Mesenchymal stem cell (in vitro differentiated cells and primary cell): Measurements from ENCODE around the gene GAMT.
A peak's percentile ranks its signal among the peaks of the same experiment; 100 is the strongest.

ENCODE experiments used
- DNase-seq: peaks from one replicate; pipeline ENCODE4 v3.0.0-alpha.2; 2013
- H2AFZ ChIP-seq: one replicate; pipeline ENCODE4 v1.6.1; 2013; ENCODE audit warnings: low read depth, mild to moderate bottlenecking, control low read depth, inconsistent platforms, low read length, moderate library complexity
- H2AK5ac ChIP-seq: 2 replicates; pipeline ENCODE4 v1.6.1; 2013; ENCODE audit warnings: low read length, moderate library complexity, mild to moderate bottlenecking, inconsistent platforms; ENCODE audit not compliant: severe bottlenecking
- H2BK120ac ChIP-seq: one replicate; pipeline ENCODE4 v1.6.1; 2013; ENCODE audit warnings: low read depth, mild to moderate bottlenecking, inconsistent platforms, low read length, moderate library complexity
- H2BK12ac ChIP-seq, 2 experiments: one replicate each; pipeline ENCODE4 v1.6.1; 2013; ENCODE audit warnings: inconsistent platforms in 2 of 2, low read length in 2 of 2, mild to moderate bottlenecking in 2 of 2, moderate library complexity in 2 of 2, control low read depth in 1 of 2
- H2BK15ac ChIP-seq: one replicate; pipeline ENCODE4 v1.6.1; 2013; ENCODE audit warnings: mild to moderate bottlenecking, low read depth, inconsistent platforms; ENCODE audit not compliant: poor library complexity, severe bottlenecking
- H2BK5ac ChIP-seq: 2 replicates; pipeline ENCODE4 v1.6.1; 2013; ENCODE audit warnings: low read depth, mild to moderate bottlenecking, low read length, control low read depth, inconsistent platforms; ENCODE audit not compliant: poor library complexity, severe bottlenecking
- H3K14ac ChIP-seq, 2 experiments: one replicate each; pipeline ENCODE4 v1.6.1; 2013; ENCODE audit warnings: inconsistent platforms in 2 of 2, low read length in 2 of 2, control low read depth in 1 of 2, mild to moderate bottlenecking in 1 of 2, moderate library complexity in 1 of 2
- H3K18ac ChIP-seq, 2 experiments: one replicate each; pipeline ENCODE4 v1.6.1; 2013; ENCODE audit warnings: inconsistent platforms in 2 of 2, low read length in 2 of 2, control low read depth in 1 of 2, low read depth in 1 of 2, mild to moderate bottlenecking in 1 of 2
- H3K23ac ChIP-seq, 2 experiments: one replicate each; pipeline ENCODE4 v1.6.1; 2013; ENCODE audit warnings: inconsistent platforms in 2 of 2, low read length in 2 of 2, mild to moderate bottlenecking in 2 of 2, moderate library complexity in 2 of 2, control low read depth in 1 of 2
- H3K27ac ChIP-seq: 2 replicates; pipeline ENCODE4 v1.5.1; 2013; ENCODE audit warnings: mild to moderate bottlenecking, moderate library complexity, low read length, control low read depth, inconsistent platforms; ENCODE audit not compliant: poor library complexity, severe bottlenecking
- H3K27me3 ChIP-seq, 2 experiments: 2 replicates each; pipeline versions ENCODE4 v1.6.1 to v1.7.0; 2013; ENCODE audit warnings: low read length in 2 of 2, mild to moderate bottlenecking in 2 of 2, moderate library complexity in 2 of 2, control low read depth in 1 of 2, inconsistent platforms in 1 of 2; ENCODE audit not compliant: control insufficient read depth in 1 of 2, insufficient read depth in 1 of 2
- H3K36me3 ChIP-seq, 2 experiments: 2 replicates each; pipeline versions ENCODE4 v1.6.1 to v1.7.0; 2013; ENCODE audit warnings: low read length in 2 of 2, control low read depth in 1 of 2, inconsistent platforms in 1 of 2, low read depth in 1 of 2, mild to moderate bottlenecking in 1 of 2; ENCODE audit not compliant: insufficient read depth in 2 of 2, control insufficient read depth in 1 of 2
- H3K4ac ChIP-seq, 2 experiments: one replicate each; pipeline ENCODE4 v1.6.1; 2013; ENCODE audit warnings: inconsistent platforms in 2 of 2, low read length in 2 of 2, mild to moderate bottlenecking in 2 of 2, moderate library complexity in 2 of 2, control low read depth in 1 of 2, low read depth in 1 of 2
- H3K4me1 ChIP-seq: 2 replicates; pipeline ENCODE4 v1.6.1; 2013; ENCODE audit warnings: low read depth, low read length, control low read depth; ENCODE audit not compliant: control insufficient read depth, insufficient read depth
- H3K4me2 ChIP-seq: 2 replicates; pipeline ENCODE4 v1.6.1; 2013; ENCODE audit warnings: low read length, mild to moderate bottlenecking, inconsistent platforms; ENCODE audit not compliant: poor library complexity, severe bottlenecking
- H3K4me3 ChIP-seq, 2 experiments: 2 replicates each; pipeline versions ENCODE4 v1.5.1 to v1.7.0; 2013; ENCODE audit warnings: low read length in 2 of 2, mild to moderate bottlenecking in 2 of 2, control low read depth in 1 of 2, low read depth in 1 of 2; ENCODE audit not compliant: insufficient read depth in 1 of 2
- H3K79me1 ChIP-seq: replicated peaks from 2 replicates; pipeline ENCODE4 v1.6.1; 2013; ENCODE audit warnings: mild to moderate bottlenecking, control low read depth, low read length, inconsistent platforms; ENCODE audit not compliant: poor library complexity, severe bottlenecking
- H3K9ac ChIP-seq: 2 replicates; pipeline ENCODE4 v1.7.0; 2013; ENCODE audit warnings: mild to moderate bottlenecking, low read length, moderate library complexity
- H3K9me3 ChIP-seq: 2 replicates; pipeline ENCODE4 v1.7.0; 2013; ENCODE audit warnings: mild to moderate bottlenecking, low read length; ENCODE audit not compliant: control insufficient read depth
- H4K8ac ChIP-seq: one replicate; pipeline ENCODE4 v1.6.1; 2013; ENCODE audit warnings: inconsistent platforms, mild to moderate bottlenecking, low read length, moderate library complexity
- H4K91ac ChIP-seq: one replicate; pipeline ENCODE4 v1.6.1; 2013; ENCODE audit warnings: mild to moderate bottlenecking, low read length, inconsistent platforms
- WGBS: methylation state at CpG from one replicate; pipeline ENCODE4 v1.1.7; 2013; ENCODE audit warnings: mixed read lengths; 5-methylcytosine and 5-hydroxymethylcytosine counted together

The GAMT gene

DNA sequence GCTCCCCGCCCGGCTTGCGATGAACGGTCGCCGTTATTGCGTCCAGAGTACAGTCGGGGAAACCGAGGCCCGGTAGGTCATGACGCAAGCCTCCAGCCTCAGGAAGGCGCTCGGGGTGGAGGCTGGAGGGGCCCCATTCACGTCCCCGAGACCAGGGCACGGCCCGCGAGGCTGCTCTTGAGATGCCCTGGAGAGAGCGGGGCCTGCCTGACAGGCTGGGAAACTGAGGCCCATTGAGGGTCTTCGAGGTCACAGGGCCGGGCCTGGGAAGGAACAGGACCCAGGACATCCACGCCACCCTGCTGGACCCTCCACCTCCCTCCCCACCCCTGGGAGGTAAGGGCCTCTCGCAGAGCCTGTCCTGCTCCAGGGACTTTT lies 17.3 kb downstream of the GAMT start:
- Histone ChIP-seq H3K27me3 (no peaks in the 10 kb centered on the region), H2BK5ac (no peak overlapping the region), H3K79me1 (peaks cover 33% of the 10 kb centered on the region), H3K9ac (peak overlapping the region; percentile 96), H3K23ac (no peak overlapping the region), H3K9me3 (no peaks in the 10 kb centered on the region), H4K8ac (peak overlapping the region; percentile 78), H2AK5ac (no peak overlapping the region), H3K4me3 (peak overlapping the region; percentile 86 to 96), H4K91ac (peak overlapping the region; percentile 57), H3K27ac (no peak overlapping the region), H3K36me3 (peaks cover 9 to 34% of the 10 kb centered on the region in 2 experiments), H2BK12ac (no peak overlapping the region), H2BK15ac (peak overlapping the region; percentile 68), H2AFZ (peak overlapping the region; percentile 30), H3K14ac (peak overlapping the region in 1 of 2 experiments; percentile 77), H3K4me2 (peak overlapping the region; percentile 61), H3K18ac (peak overlapping the region; percentile 61 to 79), H3K4ac (peak overlapping the region; percentile 51 to 67), H2BK120ac (peak overlapping the region; percentile 11), H3K4me1 (peaks cover 6% of the 10 kb centered on the region)
- no peak for DNase-seq
- 1% methylated on average over 22 of the region's 23 CpGs for WGBS

DNA sequence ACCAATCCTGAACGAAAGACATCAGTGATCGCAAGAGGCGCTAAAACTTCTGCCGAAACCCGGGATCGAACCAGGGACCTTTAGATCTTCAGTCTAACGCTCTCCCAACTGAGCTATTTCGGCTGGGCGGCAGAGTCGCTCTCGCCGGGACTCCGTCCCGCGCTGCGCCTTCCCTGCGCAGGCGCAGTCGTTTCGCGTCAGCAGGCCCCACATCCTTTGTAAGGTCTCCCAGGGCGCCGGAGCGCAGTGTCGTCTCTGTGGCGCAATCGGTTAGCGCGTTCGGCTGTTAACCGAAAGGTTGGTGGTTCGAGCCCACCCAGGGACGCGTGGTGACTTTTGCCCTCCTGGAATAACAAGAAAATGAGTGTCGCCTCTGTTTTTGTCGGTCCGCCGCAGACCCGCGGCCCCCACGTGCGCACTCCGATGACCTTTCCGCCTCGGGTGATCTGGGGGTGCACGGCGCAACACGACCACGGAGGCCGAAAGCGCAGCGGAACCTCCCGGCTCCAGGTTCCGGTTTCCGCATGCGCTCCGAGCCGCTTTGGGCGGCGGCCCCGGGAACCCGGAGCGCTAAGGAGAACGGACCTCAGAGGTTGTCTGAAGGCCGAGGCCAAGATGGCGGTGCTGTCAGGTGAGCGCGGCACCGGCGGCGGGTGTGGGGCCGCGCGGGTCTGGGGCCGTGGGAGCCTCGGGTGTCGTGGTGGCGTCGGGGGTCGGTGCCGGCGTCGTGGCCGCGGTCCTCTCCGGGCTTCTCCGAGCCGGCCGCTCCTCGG lies 17.8 kb downstream of the GAMT start, which contains the start of gene NDUFS7:
Gene NDUFS7, plus strand, starts transcription at position 596 of the 773 bp plus-strand sequence. Its CDS starts 20 bp downstream, at position 616.
- Histone ChIP-seq H2AK5ac (no peak within 1 kb of the TSS), H3K14ac (peak within 1 kb of the TSS in 1 of 2 experiments; percentile 77), H3K79me1 (peaks cover 32% of the 10 kb centered on the region), H2BK120ac (peak within 1 kb of the TSS; percentile 11), H3K4ac (peak within 1 kb of the TSS; percentile 51 to 67), H3K4me2 (peak within 1 kb of the TSS; percentile 61), H3K18ac (peak within 1 kb of the TSS; percentile 93 to 98), H3K27ac (peak within 1 kb of the TSS; percentile 77), H2AFZ (peak within 1 kb of the TSS; percentile 30), H3K27me3 (no peaks in the 10 kb centered on the region), H3K4me1 (peaks cover 6% of the 10 kb centered on the region), H3K9me3 (no peaks in the 10 kb centered on the region), H2BK15ac (peak within 1 kb of the TSS; percentile 68), H3K4me3 (peak within 1 kb of the TSS; percentile 86 to 96), H3K23ac (no peak within 1 kb of the TSS), H2BK12ac (no peak within 1 kb of the TSS), H3K9ac (peak within 1 kb of the TSS; percentile 96), H4K91ac (peak within 1 kb of the TSS; percentile 62), H4K8ac (peak within 1 kb of the TSS; percentile 78), H2BK5ac (no peak within 1 kb of the TSS), H3K36me3 (peaks cover 4 to 29% of the 10 kb centered on the region in 2 experiments)
- WGBS: under 1% methylated on average over 90 of the region's 90 CpGs
- DNase-seq: peak; percentile 91

DNA sequence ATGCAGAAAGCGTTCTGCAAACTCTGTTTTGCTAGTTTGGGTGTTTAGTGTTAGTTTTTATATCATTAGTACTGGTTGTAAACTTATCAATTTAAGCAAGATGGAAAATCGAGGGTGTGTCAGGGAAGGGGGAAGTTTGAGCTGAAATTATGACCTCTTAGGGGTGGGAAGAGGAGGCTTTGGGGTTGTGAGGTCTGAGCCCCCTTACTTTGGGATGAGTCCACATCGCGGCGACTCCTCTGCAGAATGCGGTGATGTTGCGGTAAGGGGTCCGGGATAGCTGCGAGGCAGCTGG lies 18.4 kb downstream of the GAMT start:
- Histone ChIP-seq H3K36me3 (peaks cover 1 to 29% of the 10 kb centered on the region in 2 experiments), H4K8ac (no peak overlapping the region), H4K91ac (no peak overlapping the region), H3K79me1 (peaks cover 31% of the 10 kb centered on the region), H2AK5ac (no peak overlapping the region), H2BK12ac (no peak overlapping the region), H3K27me3 (no peaks in the 10 kb centered on the region), H3K4ac (no peak overlapping the region), H2AFZ (no peak overlapping the region), H2BK5ac (no peak overlapping the region), H3K23ac (no peak overlapping the region), H3K14ac (no peak overlapping the region), H3K9ac (no peak overlapping the region), H2BK15ac (no peak overlapping the region), H3K9me3 (no peaks in the 10 kb centered on the region), H3K4me1 (peaks cover 6% of the 10 kb centered on the region), H3K4me2 (no peak overlapping the region), H3K18ac (no peak overlapping the region), H2BK120ac (no peak overlapping the region), H3K4me3 (no peak overlapping the region), H3K27ac (no peak overlapping the region)
- DNase-seq: no peak
- WGBS: 16% methylated on average over 9 of the region's 9 CpGs

DNA sequence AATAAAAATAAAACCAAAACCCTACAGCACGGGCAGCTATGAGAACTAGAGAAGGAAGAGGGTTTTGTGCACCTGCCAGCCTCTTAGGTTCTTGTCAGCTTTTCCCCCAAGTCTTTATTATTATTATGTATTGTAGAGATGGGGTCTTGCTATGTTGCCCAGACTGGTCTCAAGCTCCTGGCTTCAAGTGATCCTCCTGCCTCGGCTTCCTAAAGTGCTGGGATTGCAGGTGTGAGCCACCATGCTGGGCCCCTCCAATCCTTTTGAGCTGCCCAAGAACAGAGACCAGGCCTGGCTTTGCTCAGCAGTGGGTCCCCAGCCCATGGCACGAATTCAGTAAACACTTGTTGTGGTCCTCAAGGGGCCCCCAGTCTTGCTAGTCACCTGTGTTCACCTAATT lies 19.1 kb downstream of the GAMT start:
- no peak overlapping the region for H2BK5ac ChIP-seq
- peaks cover 9% of the 10 kb centered on the region for H3K4me1 ChIP-seq
- H2AFZ ChIP-seq: no peak overlapping the region
- H4K8ac ChIP-seq: no peak overlapping the region
- no peaks in the 10 kb centered on the region for H3K9me3 ChIP-seq
- no peak overlapping the region for H3K18ac ChIP-seq
- H2AK5ac ChIP-seq: no peak overlapping the region
- H2BK120ac ChIP-seq: no peak overlapping the region
- H3K4ac ChIP-seq: no peak overlapping the region
- DNase-seq: no peak
- peaks cover 4 to 29% of the 10 kb centered on the region in 2 experiments for H3K36me3 ChIP-seq
- no peaks in the 10 kb centered on the region for H3K27me3 ChIP-seq
- no peak overlapping the region for H4K91ac ChIP-seq
- no peak overlapping the region for H2BK12ac ChIP-seq
- H2BK15ac ChIP-seq: no peak overlapping the region
- no peak overlapping the region for H3K4me3 ChIP-seq
- no peak overlapping the region for H3K27ac ChIP-seq
- no peak overlapping the region for H3K14ac ChIP-seq
- 93% methylated on average over 2 of the region's 3 CpGs for WGBS
- H3K4me2 ChIP-seq: no peak overlapping the region
- H3K23ac ChIP-seq: no peak overlapping the region
- peaks cover 30% of the 10 kb centered on the region for H3K79me1 ChIP-seq
- H3K9ac ChIP-seq: no peak overlapping the region
